ENCODE data around the gene KDELR1. TPM values are rescaled to one million over a fixed set of nuclear protein-coding genes. Genes with fewer than 3 reads are reported as not detected.
"Not testable (repeated sequence)": the region's sequence is repeated elsewhere in the genome, so short reads cannot be mapped to it uniquely, and the experiment has no call there.

Gene KDELR1
- total and polyA plus RNA-seq, 2 donors (not counting 3 experiments of a cell fraction or from before 2014, with no cell fraction given), result 199 to 224 TPM

GRCh38 chr19:48372904-48373303 is 18.4 kb downstream of the KDELR1 start:
- intact Hi-C loops (cut with micrococcal nuclease), result no loop called here
- Histone ChIP-seq H3K9ac (replicated peaks; ENCODE audit: extremely low read depth, insufficient read depth, low read length) (no peak overlapping the region), H3K4me3 (replicated peaks in 1 of 3; ENCODE audit: insufficient read depth in 1 of 3, low read depth in 1 of 3, low read length in 3 of 3) (no peak overlapping the region), H3K27ac (ENCODE audit: insufficient read depth, low read depth, low read length) (no peak overlapping the region), H4K20me1 (replicated peaks; ENCODE audit: control insufficient read depth, extremely low read depth, insufficient read depth, low read length) (no peaks in the 10 kb centered on the region), H3K27me3 (ENCODE audit: control insufficient read depth in 2 of 2, insufficient read depth in 2 of 2, low read length in 2 of 2) (no peaks in the 10 kb centered on the region), H3K4me2 (ENCODE audit: insufficient read depth, low read length) (no peak overlapping the region), H3K36me3 (ENCODE audit: control insufficient read depth in 2 of 2, extremely low read depth in 1 of 2, insufficient read depth in 2 of 2, low read length in 2 of 2) (no peaks in the 10 kb centered on the region), H3K4me1 (ENCODE audit: control insufficient read depth, extremely low read depth, insufficient read depth, low read length) (no peaks in the 10 kb centered on the region), H3K9me1 (replicated peaks; ENCODE audit: control insufficient read depth, extremely low read depth, insufficient read depth, low read length) (no peaks in the 10 kb centered on the region), H3K9me3 (replicated peaks; ENCODE audit: control insufficient read depth, insufficient read depth, low read length) (no peaks in the 10 kb centered on the region), H2AFZ (ENCODE audit: low read depth, low read length) (no peak overlapping the region), H3K79me2 (ENCODE audit: control insufficient read depth, insufficient read depth, low read length) (no peaks in the 10 kb centered on the region)
- ChIA-PET CTCF (interaction anchor here (1.2 to 1.5 kb wide), 3 partner anchors 18 to 59 kb away, joined by 3 to 7 read pairs (median 4); partner anchors contain the start of gene KDELR1), POLR2A (no interaction called here)
- no peak for FAIRE-seq
- no peak for DNase-seq (ENCODE audit: low read depth, low spot score)
- dilution Hi-C loops (cut with MboI; ENCODE audit: extremely low pct_ligation_motif_present, low sequenced_read_pairs), result no loop called here
- no peak for TF ChIP-seq GATA2 (IDR thresholded peaks at IDR 0.05; ENCODE audit: insufficient read depth, insufficient read length, low read depth, low read length)
- no TSS peak for BruUV-seq (replicated peaks)

GRCh38 chr19:48371771-48372170 is 19.6 kb downstream of the KDELR1 start:
- DNase-seq (ENCODE audit: low read depth, low spot score); H3K4me3 ChIP-seq (replicated peaks in 1 of 3; ENCODE audit: insufficient read depth in 1 of 3, low read depth in 1 of 3, low read length in 3 of 3); H3K79me2 ChIP-seq (ENCODE audit: control insufficient read depth, insufficient read depth, low read length); H3K9me3 ChIP-seq (replicated peaks; ENCODE audit: control insufficient read depth, insufficient read depth, low read length); H3K27me3 ChIP-seq (ENCODE audit: control insufficient read depth in 2 of 2, insufficient read depth in 2 of 2, low read length in 2 of 2); H2AFZ ChIP-seq (ENCODE audit: low read depth, low read length); POLR2A ChIA-PET; H3K4me1 ChIP-seq (ENCODE audit: control insufficient read depth, extremely low read depth, insufficient read depth, low read length); dilution Hi-C loops (cut with MboI; ENCODE audit: extremely low pct_ligation_motif_present, low sequenced_read_pairs); H3K27ac ChIP-seq (ENCODE audit: insufficient read depth, low read depth, low read length); H3K4me2 ChIP-seq (ENCODE audit: insufficient read depth, low read length); BruUV-seq (replicated peaks); FAIRE-seq; H3K9ac ChIP-seq (replicated peaks; ENCODE audit: extremely low read depth, insufficient read depth, low read length); H3K9me1 ChIP-seq (replicated peaks; ENCODE audit: control insufficient read depth, extremely low read depth, insufficient read depth, low read length); H4K20me1 ChIP-seq (replicated peaks; ENCODE audit: control insufficient read depth, extremely low read depth, insufficient read depth, low read length); intact Hi-C loops (cut with micrococcal nuclease); H3K36me3 ChIP-seq (ENCODE audit: control insufficient read depth in 2 of 2, extremely low read depth in 1 of 2, insufficient read depth in 2 of 2, low read length in 2 of 2): not testable (repeated sequence)
- CTCF ChIA-PET, result interaction anchor here (0.7 to 1.4 kb wide), 3 partner anchors 19 to 237 kb away, joined by 3 to 4 read pairs (median 3); partner anchors contain the start of gene KDELR1
